Endometrium (tissue), 2 donors: ENCODE measurements around the gene DESI1.
"Not testable (repeated sequence)": the region's sequence is repeated elsewhere in the genome, so short reads cannot be mapped to it uniquely, and the experiment has no call there.

Experiments used
- FAIRE-seq: peaks from 2 replicates; lab custom pipeline; 2012; peaks lifted over from hg19 to GRCh38; lab: Jason Lieb, UNC
- donor health status: control.
- donor health status: control.

The DESI1 gene

GRCh38 chr22:41585898-41586297 lies 34.9 kb downstream of the DESI1 start:
- no peak for FAIRE-seq

- no peak for FAIRE-seq
These were observed 36.0 kb downstream of the DESI1 start for GRCh38 chr22:41584881-41585280.

- FAIRE-seq, result no peak
These were observed 38.1 kb downstream of the DESI1 start for GRCh38 chr22:41582694-41583093.

GRCh38 chr22:41579997-41580355 lies 40.9 kb downstream of the DESI1 start:
- no peak for FAIRE-seq

GRCh38 chr22:41579297-41579996 lies 41.4 kb downstream of the DESI1 start:
- no peak for FAIRE-seq

GRCh38 chr22:41578818-41579217 lies 42.0 kb downstream of the DESI1 start:
- no peak for FAIRE-seq

- no peak for FAIRE-seq
These were observed 42.7 kb downstream of the DESI1 start for GRCh38 chr22:41578114-41578513.

GRCh38 chr22:41576877-41577276 lies 44.0 kb downstream of the DESI1 start:
- FAIRE-seq, result no peak

- no peak for FAIRE-seq
These were observed 45.3 kb downstream of the DESI1 start for GRCh38 chr22:41575533-41575932.

- FAIRE-seq, result no peak
These were observed 45.9 kb downstream of the DESI1 start for GRCh38 chr22:41574847-41575381.

- no peak for FAIRE-seq
These were observed 47.2 kb downstream of the DESI1 start for GRCh38 chr22:41573677-41574076.

GRCh38 chr22:41572305-41572704 lies 48.5 kb downstream of the DESI1 start:
- FAIRE-seq, result not testable (repeated sequence)

- FAIRE-seq, result no peak
These were observed 49.1 kb downstream of the DESI1 start for GRCh38 chr22:41571786-41572185.

- no peak for FAIRE-seq
These were observed 50.6 kb downstream of the DESI1 start for GRCh38 chr22:41570221-41570620.

- no peak for FAIRE-seq
These were observed 52.0 kb downstream of the DESI1 start for GRCh38 chr22:41568811-41569210.

GRCh38 chr22:41567512-41567768 lies 53.4 kb downstream of the DESI1 start:
- no peak for FAIRE-seq

GRCh38 chr22:41565403-41566054 lies 55.3 kb downstream of the DESI1 start:
- no peak for FAIRE-seq

- FAIRE-seq, result no peak
These were observed 56.3 kb downstream of the DESI1 start for GRCh38 chr22:41564563-41564962.

- FAIRE-seq, result no peak
These were observed 57.7 kb downstream of the DESI1 start for GRCh38 chr22:41563051-41563711.

GRCh38 chr22:41562461-41562860 lies 58.4 kb downstream of the DESI1 start:
- FAIRE-seq, result no peak

GRCh38 chr22:41561788-41562187 lies 59.1 kb downstream of the DESI1 start:
- FAIRE-seq, result no peak

- FAIRE-seq, result no peak
These were observed 59.5 kb downstream of the DESI1 start for GRCh38 chr22:41561335-41561734.

GRCh38 chr22:41560095-41560471 lies 60.8 kb downstream of the DESI1 start:
- FAIRE-seq, result no peak

- FAIRE-seq, result not testable (repeated sequence)
These were observed 62.6 kb downstream of the DESI1 start for GRCh38 chr22:41558241-41558630.
